GM12891 (cell line): Measurements from ENCODE around the gene FANCC.

ENCODE experiments used
- PAX5 ChIP-seq: IDR thresholded peaks from 2 replicates; pipeline ENCODE4 v1.6.1; 2011; ENCODE audit warnings: low read length, moderate library complexity, mild to moderate bottlenecking; ENCODE audit not compliant: insufficient read depth, severe bottlenecking
- POLR2A ChIP-seq: IDR thresholded peaks from 2 replicates; pipeline ENCODE4 v1.6.1; 2011; ENCODE audit warnings: low read depth, low read length, control low read depth
- POLR2AphosphoS5 ChIP-seq: IDR thresholded peaks from 2 replicates; pipeline ENCODE4 v1.6.1; 2011; ENCODE audit warnings: low read depth, low read length, control low read depth
- TAF1 ChIP-seq: IDR thresholded peaks from 2 replicates; pipeline ENCODE4 v1.6.1; 2011; ENCODE audit warnings: low read depth, low read length, control low read depth

DNA sequence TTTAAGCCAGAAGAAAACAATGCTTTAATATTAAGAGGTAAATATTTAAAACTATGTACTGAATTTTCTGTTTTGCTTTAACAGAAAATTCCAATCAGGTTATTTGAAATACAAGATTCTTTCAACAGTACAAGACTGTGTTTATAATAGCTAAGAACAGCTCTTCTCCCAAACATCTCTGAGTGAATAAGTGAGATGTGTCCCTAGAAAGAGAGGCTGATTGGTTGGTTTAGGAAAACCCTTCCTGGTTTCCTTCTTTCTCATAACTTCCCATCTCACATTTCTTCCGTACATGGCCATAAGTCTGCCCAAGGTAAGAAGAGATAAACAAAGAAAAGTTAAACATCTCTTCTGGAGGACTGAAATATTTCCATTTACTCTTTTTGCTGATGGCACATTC, 145.9 kb downstream of the FANCC start:
- no peak for TF ChIP-seq TAF1
- TF ChIP-seq POLR2AphosphoS5: no peak
- TF ChIP-seq POLR2A: no peak
- no peak for TF ChIP-seq PAX5
